ENCODE measurements around the gene VSX1.
A peak's percentile ranks its signal among the peaks of the same experiment; 100 is the strongest.

Gene VSX1

DNA sequence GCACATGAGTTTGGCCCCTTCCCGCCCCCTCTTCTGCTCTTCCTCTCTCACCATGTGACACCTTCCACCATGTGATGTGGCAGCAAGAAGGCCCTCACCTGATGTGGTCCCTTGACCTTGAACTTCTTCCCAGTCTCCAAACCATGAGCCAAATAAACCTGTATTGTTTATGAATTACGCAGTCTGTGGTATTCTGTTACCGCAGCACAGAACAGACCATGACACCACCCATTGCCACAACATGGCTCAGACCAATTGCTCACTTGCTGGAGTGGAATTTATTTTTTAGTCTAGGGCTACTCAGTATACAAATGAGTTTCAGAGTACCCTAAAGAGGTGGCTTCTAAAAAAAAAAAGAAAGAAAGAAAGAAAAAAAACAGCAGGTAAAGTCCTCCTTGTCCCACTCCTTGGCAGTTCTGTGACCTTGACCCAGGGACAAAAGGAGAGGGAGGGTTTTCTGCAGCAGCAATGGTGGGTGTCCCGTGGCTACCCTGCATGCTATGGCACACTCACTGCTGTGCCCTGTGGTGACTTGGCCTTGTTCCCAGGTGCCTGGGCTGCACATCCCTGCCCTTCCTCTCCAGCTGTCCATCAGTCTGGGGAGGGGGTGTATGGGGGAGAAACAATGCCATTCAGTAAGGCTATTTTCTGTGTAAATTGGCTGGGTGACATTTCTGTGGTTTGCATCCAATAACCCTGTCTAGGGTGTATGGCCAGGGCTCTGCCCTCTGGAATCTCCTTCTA lies 5.4 kb upstream of the VSX1 start:
- DNase-seq = no peak

DNA sequence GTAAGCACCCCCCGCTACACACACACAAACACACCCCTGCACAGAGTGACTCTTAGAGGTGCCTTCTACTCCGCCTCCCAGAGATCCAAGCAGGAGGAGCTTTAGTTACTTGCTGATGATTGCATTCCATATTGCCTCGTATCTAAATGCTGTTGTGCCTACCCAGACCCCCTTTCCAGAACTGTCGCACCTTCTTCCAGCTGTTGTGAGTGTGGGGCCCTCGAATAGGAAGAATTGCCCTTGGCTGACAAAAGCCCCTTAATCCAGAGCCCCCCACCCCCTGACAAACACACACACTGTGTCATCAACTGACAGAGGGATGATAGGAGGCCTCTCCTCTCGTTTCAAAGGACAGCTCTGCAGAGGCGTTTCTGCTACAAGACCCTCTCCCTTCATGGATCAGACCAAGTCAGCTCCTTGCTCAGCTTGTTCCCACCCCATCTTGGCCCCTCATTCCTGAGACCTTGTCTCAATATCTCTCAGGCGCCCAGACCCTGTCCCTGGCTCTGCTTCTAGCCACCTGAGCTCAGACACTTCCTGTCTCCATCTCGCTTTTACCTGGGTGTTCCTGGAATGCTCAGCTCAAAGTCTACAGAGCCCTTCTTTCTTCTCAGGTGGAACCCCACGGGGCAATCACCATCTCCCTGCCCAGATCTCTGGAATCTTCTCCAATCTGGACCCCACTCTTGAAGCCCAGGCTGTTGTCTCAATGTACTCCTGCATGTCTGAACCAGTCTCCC lies 4.0 kb upstream of the VSX1 start:
- DNase-seq = no peak

DNA sequence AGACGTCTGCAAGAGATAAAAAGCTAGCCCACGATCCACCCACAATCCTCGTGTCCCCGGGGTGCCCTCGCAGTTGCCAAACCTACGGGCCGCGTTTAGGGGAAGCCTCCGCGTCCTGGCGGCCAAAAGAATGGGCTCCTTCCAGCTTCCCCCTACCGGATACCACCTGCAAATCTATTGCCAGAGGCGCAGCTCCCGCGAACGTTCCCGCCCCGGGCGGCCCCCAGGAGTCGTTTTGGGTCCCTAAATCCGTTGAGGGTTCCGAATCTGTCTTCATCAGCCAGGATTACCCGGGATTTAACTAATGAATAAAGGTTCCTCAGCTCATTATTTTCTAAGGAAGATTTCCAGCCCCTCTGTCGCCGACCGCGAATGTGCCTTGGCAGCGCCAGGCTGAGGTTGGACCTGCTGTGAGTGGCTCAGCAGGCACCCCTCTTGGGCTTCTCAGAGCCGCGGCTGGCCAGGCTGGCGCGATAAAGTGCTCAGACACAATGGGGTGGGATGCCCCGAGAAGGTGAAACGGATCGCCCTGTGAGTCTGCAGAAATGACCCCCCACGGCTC lies 2.8 kb upstream of the VSX1 start:
- DNase-seq = no peak

DNA sequence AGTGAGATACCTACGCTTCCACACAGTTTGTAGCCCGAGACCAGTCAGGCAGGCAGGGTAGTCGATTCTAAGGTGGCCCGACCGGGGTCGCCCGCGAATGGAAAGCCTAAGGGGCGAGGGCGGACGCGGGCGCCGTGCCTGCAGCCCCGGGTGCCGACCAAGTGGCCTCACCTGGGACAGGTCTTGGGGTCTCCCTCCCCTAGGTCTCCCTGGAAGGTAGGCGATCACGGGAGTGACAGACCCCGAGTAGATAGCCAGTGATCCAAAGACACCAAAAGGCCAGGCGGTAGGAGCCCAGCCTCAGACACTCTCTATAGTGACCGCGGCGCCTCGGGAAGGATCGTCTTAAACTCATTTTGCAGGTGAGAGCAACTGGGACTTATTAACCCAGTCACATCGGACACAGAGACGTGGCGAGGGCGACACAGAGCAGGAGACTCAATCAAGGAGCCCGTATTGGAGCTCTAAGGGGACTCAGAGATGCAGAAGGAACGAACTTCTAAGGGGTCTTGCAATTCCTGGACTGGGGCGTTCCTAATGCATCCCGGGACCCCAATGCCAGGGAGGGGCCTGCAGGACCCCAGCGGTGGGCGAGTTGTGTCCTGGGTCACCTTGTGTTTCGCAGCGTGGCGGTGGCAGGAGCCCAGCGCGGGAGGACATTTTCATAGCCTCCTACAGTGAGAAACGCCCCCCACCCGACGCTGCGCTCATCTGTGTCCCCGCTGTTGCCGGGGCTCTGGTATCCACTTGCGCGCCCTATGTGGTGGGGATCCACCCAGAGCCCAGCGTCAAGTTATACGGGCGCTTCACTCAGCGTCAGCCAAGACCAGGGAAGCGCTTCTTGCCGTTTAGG lies 2.1 kb upstream of the VSX1 start:
- DNase-seq = no peak

DNA sequence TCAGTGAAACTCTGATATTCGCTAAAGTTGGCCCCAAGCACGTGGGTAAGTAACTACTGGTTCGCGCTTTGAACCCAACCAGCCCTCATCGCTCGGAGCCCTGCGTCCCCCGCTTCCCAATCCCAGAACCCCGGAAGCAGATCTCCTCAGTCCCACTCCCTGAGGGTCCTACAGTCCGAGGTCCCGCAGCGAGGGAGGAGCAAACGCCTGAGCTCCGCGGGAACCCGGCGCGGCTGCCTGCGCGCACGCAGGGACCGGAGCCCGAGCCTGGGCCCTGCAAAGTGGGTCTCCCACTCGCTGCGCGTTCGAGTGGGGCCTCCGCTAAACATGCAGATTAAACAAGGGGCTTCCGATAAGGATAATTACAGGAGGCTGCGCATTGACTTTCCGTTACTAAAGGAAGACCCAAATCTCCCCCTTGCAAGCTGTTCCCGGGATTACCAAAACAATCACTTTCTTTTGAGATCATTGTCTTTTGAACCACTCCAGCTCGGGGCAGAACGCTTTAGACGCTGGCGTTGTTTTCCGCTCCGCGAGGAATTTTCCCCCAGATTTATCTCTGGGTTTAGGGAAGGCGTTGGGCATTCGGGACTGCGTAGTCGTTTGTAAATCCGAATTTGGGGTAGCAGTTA lies 1.3 kb upstream of the VSX1 start:
- DNase-seq = no peak

DNA sequence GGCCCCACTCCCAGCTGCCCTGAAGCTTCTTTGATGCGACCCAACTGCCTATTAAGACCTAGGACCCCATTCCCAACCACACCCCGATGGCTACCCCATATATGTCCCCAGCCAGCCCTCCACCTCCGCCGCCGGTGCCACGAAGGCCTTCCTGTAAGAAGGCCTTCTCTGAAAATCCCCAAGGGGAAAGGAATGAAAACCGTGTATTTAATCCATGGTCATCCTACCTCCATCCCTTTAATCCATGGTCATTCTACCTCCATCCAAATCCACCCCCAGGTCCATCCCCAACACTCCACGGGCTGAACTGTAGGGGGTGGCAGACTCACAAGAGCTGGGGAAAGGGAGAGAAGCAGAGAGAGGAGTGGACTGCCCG lies 545 bp upstream of the VSX1 start:
- DNase-seq = no peak

DNA sequence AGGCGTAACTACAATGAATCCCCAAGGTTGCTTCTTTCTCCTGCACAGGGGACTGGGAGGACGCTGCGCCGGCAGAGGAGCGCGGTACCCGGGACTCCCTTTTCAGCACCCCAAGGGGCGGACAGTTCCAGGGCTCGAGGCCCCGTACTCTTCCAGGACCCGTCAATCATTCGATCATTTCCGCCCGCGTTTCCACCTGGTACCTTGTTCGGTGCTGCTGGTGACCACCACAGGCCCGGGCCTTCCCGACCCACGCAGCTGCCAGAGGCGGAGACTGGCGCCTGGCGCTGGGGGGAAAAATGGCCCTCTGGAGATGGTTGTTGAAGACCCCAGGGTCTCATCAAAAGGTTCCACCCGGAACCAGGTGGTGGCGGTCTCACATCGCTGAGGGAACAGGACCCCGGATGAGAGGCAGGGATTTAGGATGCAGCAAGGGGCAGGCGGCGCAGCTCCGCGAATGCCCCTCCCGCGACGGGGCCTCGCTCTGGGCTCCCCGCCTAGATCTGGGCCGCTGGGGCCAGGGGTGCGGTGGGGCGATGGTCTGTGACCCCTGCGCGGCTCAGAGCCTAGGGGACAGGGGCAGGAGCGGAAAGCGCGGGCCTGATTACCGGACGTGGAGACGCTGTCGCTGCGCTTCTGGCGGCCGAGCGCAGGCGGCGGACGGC lies 744 bp downstream of the VSX1 start:
- DNase-seq = peak; percentile 19

DNA sequence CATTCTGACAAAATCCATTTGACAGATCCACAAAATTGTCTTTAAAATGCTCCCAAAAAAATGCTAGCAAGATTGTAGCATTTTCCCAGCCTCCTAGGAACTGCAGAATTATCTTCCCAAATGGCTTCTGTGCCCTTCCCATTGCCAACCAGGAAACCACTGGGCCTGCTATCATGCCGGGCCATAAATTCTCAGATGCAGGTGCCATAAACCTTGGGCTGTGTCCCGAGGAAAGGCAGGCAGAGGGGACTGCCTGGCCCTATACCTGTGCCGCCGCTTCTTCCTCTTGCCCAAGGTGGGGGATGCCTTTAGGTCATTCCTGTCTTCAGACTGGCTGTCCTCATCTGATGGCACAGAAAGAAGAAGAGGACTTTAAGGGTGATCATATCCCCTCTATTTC lies 2.8 kb downstream of the VSX1 start:
- no peak for DNase-seq

DNA sequence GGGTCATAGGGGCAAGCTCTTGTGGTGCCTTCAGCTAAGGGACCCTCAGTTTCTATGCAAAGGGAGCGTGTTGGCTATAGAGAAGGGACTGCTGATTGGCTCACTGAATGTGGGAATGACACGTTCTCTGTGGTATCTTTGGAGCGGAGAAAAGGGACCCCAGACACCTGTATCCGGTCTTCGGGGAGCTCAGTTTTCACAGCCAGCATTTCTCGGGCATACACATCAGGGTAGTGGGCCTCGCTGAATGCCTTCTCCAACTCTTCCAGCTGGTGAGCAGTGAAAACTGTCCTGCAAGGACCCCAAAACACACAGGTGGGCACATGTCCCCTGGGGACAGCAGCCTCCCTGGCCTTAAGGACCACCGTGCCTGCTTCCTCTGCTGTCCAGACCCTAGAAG lies 3.3 kb downstream of the VSX1 start:
- no peak for DNase-seq

DNA sequence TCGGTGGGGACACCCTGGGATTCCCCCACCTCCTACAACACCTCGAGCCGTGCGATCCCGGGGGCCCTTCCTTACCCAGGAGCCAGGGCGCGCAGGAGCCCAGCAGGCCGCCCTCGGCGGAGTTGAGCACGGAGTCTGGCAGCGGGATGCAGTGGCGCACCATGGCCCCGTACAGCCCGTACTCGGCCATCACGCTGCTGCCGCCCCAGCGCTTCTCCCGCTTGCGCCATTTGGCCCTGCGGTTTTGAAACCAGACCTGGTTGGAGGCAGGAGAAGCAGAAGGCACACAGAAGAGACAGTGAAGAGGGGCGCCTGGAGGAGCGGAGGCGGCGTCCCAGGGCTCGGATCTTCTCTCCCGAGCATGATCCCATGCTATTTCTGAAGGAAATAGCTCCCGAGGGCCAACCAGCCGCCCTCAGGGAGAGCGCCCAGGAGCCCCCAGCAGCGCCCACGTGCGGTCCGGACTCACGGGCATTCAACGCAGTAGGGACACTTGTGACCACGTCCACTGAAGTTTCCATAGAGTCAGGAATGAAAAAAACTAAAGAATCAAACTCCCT lies 4.3 kb downstream of the VSX1 start:
- no peak for DNase-seq

DNA sequence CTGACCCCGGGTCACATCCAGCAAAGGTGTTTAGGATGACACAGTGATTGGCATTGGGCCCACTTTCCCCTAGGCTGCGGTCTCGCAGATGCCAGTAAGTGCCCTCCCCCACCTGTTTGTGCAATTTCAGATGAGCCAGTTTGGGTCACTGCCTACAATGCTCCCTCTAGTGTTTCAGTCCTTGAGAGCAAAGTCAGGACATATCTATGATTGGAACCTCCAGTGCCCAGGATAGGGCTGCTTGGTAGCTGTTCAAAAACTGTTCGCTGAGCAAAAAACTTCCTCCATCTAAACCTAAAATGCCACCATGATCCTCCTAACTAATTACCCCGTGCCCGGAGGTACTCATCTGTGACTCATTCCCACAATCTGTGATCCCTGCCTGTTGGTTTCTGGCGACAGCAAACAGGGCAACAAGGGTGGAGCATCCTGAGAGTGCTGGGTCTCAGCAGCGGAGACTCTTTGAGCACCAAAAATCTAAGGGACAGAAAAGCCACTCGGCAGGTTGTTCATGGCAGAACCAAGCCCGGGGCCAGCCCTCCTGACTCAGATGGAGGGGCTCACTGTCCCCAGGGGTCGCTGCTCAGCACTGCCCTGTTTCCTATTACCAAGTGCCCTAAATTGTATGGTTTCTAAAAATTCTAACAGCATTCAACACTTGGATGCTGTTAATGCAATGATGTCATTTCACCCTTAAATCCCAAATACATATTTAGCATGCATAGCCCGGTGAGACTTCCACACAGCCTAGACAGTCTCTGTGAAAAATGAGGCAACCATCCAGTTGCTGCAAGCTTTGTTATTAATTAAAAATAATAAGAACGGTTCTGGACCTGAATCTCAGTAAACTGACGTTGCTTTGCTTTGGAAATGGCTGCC lies 5.0 kb downstream of the VSX1 start:
- DNase-seq = peak; percentile 57

DNA sequence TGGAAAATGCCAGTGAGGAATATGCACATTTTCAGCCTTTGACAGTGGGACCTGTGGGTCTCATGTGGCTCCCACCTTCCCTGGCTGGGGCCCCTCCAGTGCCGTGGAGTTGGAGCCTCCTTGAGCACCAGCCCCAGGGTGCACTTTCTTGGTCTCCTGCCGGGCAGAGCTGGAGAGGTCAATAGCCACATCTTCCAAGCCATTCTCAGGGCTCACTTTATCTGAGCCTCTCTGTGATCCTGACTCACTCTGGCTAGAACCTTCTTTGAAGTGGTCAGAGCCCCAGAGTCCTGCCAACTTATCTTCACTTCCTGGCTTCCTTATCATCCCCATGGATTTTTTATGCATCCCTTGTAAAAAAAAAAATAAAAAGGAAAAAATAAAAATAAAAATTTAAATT lies 5.7 kb downstream of the VSX1 start:
- DNase-seq = no peak

DNA sequence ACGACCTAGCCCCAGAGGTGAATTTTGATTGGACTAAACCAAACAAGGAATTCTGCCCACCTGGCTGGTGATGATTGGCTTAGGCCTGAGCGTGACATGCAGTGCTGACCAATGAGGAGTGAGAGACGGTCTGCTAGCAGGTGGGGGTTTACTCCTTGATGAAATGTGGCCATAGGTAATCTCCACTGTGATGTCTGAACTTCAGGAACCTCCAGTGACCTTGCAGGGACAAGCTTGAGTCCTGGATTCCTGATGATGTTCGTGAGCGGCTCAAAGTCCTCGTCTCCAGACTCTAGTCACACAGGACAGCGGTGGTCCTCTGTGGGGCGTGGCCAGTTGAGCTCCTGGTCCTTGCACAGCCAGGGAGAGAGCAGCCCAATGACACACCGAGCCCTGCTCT lies 8.4 kb downstream of the VSX1 start:
- DNase-seq = no peak

DNA sequence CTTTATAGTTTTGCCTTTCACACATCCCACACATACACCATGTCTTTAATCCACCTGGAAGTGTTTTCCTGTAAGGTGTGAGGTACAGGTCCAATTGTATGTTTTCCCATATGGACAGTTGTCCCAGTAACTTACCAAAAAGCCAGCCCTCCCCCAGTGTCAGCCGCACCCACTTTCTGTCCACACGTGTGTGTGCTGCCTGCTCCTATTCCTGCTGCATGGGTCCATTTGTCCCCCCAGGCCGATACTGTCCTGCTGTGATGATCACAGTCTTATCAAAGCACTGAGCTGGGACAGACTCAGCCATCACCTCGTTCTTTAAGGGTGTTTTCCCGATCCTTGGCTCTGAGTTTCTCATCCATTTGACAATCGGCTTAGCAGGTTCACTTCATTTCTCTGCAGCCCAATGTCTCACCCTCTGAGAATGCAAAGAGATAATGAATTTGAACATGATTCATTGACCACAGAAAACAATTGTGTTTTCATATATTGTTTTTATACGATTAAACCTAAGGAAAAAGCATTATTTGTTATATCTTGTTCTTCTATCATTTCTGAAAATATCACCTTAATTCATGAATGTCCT lies 9.6 kb downstream of the VSX1 start:
- DNase-seq = no peak

DNA sequence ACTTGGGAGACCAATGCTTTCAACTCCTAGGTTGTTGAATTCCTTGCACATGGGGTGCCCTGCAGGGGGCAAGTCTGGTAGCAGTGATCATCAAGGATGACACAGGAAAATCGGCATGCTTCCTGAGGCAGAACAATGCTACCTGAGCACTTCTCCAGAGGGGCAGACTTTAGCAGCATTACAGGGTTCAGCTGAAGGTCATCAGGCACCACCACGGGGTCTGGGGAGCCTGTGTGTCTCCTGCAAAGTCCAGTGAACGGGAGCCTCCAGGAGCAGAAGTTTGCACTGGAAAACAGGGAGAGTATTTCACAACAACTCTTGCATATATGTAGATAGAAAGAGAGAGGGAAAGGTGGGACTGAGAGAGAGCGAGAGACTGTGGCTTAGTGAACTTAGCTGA lies 10.2 kb downstream of the VSX1 start:
- DNase-seq = no peak

DNA sequence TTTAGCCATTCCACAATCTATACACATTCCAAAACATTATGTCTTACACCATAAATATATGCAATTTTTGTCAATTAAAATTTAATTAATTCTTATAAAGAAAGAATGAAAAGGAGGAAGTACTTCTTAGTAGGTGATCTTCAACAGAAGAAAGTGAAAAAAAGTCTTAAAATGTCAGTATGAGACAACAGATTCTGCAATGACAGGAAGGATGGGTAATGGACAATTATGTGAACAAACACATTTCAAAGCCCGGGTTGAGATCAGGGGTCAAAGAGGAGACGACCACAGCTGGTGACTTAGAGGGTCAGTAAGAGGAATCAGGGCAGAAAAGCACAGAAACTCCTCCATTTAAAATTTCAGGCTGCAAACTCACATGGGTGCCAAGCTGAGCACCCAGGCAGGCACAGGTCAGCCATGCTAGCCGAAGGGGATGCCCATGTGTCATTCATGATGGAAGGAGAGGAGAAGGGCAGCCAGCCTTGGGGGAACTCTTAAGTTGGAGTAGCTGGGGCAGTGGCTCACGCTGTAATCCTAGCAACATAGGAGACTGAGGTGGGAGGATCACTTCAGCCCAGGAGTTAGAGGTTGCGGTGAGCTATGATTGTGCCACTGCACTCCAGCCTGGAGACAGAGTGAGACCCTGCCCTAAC lies 11.0 kb downstream of the VSX1 start:
- DNase-seq = no peak

DNA sequence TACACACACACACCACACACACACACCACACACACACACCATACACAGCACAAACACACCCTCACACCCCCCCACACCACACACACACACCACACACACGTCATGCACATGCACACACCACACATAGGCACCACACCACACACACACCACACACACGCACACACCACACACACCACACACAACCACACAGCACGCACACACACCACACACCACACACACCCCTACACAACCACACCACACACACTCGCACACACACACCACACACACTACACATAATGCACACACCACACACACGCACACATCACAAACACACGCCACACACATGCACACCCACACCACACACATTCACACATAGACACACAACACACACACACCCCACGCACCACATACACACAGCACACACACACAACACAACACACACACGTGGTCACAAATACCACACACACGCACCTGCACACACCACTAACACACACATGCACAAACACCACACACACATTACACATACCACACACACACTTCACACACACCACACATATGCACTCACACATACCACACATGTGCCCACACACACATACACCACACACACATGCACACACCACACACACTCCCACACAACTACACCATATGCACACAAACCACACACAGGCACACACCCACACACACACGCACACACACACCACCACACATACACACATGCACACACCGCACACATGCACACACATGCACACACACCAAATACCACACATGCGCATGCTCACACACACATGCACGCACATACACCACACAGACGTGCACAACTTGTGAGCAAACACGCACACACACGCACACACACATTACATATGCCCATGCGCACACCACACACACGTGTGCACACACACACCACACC lies 14.6 kb downstream of the VSX1 start:
- DNase-seq = no peak

DNA sequence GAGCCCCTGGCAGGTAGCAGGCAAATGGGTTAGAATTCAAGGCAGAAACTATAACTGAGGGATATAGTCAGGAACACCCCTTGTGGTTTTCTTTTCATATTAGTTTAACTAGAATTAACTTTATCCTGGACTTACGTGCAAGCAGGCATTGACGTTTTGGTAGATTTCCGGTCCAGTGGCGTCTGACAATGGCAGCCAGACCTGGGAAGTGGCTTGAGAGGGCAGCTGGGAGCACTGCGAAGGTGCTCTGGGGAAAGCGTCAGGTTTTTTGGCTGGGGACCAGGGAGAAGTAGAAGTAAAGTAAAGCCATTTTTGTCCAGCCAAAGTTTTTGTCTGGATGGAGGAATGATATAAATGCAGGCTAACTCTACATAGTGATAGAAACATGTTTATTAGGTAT lies 15.6 kb downstream of the VSX1 start:
- no peak for DNase-seq
